NCI-H2227 treated with DMSO at 0.1 percent for 48 hours (cell line): ENCODE results near the gene RHEBL1.

ENCODE experiments used
- DNase-seq: peaks from one replicate; lab custom pipeline; 2025; lab: John Stamatoyannopoulos, UW

RHEBL1 gene

DNA sequence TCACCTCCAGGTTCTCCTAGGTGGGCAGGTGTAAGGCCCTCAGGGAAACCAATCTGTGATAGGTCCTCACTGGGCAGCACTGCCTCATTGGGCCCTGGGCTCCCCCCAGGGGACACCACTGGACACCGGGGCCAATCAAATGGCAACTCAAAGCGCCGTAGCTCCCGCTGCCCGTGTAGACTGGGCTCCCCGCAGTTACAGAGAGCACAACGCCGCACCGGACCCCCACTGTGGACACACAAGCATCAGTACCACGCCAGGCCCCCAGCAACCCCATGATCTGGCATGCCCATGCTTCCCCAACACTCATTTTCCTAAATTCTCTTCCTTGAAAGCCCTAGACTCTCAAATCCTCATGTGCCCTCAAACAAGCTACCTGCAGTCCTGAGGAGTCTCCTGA, 15.3 kb downstream of the RHEBL1 start:
- no peak for DNase-seq

DNA sequence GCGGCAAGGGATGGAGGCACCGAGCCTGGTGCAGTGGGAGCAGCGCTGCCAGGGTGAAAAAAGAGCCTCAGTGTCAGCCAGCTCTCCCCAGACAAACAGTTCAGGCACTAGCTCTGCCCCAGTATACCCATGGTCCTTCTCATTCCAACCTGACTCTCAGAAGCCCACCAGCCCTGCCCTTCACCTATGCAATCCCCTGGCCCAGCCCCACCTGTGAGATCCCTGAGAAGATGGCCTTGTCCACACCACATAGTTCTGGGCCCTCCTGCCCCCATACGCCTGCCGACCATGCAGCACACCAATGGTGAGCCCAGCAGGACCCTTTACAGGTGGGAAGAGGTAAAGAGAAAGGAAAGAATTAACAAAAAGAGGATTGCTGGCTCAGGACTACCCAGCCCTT, 15.7 kb downstream of the RHEBL1 start:
- no peak for DNase-seq

DNA sequence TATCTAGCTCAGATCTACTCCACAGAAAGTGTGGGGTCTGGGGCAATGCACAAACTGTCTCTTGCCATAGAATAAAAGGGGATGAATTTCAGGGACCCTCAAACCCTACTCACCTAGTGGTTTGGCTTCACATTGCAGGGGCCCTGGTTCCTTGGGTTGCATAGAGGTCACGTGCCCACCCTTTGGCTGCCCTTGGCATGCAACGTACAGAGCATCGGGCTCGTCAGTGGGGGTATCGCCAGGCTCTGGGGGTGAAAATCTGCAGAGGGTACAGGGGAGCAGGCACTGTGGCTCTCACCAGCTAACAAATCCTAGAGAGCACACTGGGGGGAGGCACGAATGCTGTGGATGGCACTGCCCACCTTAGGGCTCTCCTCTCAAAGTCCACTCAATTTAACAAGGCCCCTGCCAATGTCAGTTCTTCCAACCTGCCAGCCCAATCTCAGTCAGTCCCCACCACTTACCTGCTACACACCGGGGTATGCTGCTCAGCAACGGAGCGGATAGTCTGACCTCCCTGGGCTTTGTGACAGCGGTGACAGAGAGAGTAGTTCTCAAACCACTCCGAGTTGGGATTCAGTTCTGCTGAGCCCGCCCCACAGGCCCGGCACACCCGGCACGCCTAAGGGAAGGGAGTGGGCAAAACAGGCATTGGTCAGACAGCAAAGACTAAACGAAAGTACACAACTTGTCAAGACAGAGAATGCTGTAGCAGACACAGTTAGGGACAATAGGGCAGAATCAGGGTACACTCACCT, 17.1 kb downstream of the RHEBL1 start:
- DNase-seq: no peak

DNA sequence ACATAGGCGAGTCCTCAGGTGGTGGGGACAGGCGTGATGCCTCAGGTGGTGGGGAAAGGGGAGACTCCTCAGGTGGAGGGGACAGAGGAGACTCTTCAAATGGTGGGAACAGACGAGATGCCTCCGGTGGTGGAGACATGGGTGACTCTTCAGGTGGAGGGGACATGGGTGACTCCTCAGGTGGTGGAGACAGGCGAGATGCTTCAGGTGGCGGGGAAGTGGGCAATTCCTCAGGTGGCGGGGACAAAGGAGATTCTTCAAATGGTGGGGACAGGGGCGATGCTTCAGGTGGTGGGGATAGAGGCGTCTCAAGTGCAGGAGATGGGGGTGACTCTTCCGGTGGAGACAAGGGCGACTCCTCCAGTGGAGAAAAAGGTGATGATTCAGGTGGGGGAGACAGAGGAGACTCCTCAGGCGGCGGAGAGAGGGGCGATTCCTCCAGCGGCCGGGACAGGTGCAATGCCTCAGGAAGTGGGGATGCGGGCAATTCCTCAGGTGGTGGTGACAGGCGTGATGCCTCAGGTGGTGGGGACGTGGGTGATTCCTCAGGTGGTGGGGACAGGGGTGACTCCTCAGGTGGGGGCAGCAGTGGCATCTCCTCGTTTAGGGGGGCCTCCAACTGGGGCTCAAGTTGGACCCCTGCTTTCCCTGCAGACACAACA, 17.9 kb downstream of the RHEBL1 start:
- DNase-seq: no peak

DNA sequence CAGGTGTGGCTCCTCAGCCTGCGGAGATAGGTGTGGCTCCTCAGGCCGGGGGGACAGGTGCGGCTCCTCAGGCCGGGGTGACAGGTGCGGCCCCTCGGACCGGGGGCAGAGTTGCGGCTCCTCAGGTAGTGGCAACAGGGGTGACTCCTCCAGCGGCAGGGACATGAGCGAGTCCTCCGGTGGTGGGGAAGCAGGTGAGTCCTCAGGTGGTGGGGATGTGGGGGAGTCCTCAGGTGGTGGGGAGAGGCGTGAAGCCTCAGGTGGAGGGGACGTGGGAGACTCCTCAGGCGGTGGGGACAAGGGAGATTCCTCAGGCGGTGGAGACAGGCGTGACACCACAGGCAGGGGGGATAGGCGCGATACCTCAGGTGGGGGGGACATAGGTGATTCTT, 18.4 kb downstream of the RHEBL1 start:
- DNase-seq: no peak

DNA sequence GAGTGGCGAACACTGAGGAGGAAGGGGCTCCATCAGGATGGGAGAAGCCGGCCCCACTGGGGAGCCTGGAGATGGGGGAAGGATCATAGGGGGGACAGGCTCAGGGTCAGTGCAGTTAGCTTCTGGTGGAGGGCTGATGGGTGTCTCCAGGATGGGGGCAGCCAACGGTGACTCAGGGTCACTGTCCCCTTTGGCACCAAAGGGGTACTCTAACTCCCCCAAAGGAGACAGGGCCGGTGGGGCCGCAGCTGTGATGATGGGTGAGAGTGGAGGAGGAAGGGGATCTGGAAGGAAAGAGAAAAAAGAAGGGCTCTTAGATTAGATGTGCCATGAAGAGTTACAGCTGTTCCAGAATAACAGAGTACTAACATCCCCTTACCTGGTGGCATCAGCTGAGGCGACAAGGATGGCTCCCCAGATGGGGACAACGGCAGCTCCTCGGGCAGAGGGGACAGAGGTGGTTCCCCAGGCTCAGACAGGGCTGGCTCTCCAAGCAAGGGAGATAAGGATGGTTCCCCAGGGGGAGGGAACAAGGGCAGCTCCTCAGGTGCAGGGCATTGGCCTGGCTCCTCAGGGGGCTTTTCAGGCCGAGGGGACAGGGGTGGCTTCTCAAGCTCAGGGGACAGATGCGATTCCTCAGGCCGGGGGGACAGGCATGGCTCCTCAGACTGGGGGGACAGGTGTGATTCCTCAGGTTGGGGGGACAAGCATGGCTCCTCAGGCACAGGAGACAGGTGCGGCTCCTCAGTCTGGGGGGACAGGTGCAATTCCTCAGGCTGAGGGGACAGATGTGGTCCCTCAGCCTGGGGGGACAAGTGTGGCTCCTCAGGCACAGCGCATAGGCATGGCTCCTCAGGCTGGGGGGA, 19.0 kb downstream of the RHEBL1 start:
- no peak for DNase-seq

DNA sequence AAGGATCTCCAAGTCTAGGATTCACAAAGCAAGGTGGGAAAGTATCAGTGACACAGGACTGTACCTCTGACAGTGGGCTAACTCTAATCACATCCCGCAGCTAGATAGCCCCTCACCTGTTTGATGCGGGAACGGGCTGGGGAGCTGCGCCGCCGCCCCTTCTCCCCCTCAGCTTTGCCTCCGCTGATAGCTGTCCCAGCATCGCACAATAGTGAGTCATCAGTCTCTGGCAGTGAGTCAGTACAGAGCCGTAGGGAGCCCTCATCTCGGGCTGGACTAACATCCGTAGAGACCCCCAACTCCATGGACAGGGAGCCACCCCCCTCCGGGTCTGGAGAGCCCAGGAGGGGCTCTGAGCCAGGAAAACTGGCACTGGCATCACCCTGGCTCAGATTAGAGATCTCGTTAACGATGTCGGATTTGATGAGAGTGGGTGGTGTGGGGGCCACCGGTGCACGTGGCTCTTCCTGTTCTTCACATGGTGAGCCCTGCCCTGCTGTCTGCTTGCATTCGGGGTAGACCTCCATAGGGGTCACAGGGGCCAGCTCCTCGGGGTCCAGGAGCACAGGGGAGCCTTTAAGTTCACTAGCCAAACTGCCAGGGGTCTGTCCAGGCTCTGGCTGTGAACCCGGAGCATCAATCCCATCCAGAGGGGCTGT, 20.1 kb downstream of the RHEBL1 start:
- no peak for DNase-seq

DNA sequence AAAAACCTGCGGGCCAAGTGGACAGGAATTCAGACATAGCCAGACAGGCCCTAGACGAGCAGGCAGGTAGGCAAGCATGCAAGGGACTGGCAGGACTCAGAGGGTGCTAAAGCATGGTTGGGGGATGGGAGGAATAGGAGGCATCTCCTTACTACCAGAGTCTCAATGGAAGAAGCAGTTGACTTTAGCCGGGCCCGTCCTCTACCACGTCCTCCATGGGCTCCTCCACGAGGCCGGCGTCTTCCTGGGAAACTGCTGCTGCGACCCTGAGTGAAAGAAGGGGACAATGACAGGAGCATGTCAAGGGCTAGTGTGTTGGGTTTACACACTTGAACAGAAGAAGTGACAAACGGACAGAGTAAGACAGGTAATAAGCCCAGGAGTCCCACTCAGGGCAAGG, 20.8 kb downstream of the RHEBL1 start:
- DNase-seq: no peak

DNA sequence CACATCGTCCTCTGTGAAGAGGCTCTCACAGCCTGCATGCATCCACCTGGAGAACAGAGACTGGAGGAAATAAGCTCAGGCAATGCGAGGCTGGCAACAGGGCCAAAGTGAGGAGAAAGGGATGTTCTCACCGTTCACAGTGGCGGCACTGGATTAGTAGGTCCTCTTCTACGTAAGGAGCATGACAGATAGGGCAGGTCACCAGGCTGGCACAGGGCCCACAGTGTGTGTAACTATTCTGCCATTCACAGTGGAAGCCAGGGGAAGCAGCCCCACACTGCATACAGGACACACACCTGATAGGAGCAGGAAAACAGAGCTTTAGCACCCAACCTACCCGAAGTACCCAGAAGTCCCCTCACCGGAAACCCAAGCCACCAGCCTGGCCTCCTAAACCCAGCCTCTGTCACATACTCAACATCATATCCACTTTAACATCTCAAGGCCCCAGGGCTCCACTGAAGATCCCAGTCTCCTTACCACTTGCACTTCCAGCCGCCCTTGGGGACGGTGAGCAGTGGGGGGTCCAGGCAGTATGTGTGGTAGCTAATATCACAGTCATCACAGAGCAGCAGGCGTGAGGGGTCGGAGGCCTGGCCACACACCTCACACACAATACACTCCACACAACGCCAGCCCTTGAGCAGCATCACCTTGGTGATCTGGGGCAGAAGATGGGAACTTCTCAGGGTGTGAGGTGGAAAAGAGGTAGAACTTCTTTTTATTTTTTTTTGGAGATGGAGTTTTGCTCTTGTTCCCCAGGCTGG, 23.5 kb downstream of the RHEBL1 start:
- no peak for DNase-seq

DNA sequence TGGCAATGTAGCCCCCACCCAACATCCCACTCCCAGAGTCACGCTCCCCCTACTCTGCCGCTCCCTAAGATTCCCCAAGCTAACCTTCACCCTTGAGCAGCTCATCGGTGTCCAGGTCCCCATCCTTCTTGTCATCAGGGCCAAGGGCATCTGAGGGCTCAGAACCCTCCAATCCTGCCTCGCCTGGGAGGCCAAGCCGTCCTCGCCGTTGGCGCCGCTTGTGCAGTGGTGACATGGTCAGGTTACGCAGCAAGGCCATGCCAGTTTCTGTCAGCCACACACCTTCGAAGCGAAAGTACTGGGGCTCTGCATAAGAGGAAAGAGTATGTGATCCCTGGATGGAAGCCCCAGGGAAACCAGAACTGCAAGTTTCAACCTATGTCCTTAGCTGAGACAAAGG, 25.1 kb downstream of the RHEBL1 start:
- DNase-seq: no peak

DNA sequence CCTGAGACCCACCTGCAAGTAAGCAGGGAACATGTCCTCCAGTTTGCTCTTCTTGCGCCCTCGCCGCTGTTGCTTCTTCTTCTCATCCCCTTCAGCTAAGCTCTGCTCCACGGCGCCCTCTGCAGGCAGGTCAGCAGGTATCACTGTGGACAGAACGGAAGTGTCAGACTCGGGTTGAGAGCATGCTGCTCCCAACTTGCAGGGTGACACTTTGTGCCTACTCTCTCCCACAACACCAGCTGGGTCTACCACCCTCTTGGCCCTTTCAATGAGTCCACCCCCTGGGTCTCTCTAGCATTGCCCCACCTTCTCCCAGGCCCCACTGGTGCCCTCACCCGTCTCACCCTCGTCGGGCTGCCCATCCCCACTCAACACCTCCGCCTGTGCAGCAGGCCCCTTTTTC, 25.9 kb downstream of the RHEBL1 start:
- no peak for DNase-seq

DNA sequence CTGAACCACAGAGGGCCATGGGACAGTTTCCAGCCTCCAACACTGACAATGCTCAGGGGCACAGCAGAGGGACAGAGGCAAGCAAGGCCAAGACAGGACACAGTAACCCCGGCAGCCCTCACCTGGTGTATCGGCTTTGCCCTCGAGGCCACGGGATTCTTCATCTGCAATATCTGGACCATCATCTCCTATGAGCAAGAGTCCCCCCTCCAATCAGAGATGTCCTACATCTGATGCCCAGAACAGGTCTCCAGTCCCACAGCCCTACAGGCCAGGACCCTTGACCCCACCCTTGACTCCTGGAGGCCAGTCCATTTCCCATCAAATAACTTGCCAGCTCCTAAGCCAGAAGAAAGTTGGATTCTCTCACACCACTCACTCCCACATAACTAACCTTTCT, 26.5 kb downstream of the RHEBL1 start:
- DNase-seq: no peak

DNA sequence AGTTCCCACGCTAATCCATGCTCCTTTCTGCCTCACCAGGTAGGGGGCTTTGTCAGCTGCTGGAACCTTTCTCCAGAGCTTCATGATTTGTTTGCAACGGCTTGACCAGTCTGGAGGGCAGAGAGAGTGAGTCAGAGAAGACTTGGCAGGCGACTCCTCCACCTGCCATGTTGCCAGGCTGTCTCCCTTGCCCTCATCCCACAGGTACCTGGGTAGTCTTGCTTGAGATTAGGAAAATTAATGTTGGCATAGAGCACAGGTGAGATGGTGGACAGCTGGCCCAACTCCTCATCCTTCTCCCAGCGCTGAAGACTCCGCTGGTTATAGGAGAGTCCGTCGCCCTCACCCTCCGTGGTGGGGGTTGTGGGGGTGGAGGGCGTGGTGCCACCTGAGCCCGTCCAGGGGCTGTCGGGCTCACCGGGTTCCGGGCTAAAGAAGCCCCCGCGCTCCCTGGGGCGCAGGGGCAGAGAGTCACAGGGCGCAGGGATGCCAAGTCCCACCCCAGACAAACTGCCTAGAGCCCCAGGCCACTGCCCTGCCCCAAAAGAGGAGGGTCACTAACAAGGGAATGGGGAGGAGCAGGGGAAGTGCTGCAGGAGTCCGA, 27.8 kb downstream of the RHEBL1 start:
- no peak for DNase-seq

DNA sequence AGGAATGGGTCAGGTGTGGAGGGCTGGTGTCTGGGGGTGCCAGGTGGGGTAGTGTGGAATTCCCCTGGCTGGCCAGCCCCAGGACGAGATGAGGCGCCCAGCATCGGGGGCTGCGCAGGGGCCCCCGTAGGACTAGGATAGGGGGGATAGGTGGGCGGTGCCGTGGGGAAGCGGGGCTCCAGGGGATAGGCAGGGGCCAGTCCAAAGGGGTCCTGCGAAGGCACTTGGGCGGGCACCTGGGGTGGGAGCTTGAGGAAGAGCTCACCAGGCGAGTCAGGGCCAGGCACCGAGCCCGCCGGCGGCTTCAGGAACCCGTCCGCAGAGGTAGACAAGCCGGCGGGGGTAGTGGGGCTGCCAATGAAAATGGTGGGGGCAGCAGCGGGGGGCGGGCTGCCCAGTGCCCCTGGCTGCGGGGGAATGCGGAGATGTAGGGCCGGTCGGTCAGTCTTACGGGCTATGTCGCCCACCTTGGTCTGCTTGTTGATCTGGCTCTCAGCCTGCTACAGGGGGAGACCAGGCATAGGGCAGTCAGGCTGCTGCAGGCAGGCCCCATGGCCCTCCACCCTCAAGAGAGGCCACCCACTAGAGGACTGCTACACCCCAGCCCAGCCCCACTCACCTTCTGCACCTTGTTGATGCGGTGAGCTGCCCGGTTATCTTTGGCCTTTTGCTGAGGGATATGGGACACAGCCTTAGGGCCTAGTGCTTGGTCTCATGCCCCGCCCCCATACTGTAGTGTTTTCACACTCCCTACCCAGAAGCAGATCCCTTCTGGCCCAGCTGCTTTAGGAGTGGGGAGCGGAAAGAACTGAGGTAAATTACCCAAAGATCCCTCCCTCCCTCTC, 28.5 kb downstream of the RHEBL1 start:
- DNase-seq: no peak

DNA sequence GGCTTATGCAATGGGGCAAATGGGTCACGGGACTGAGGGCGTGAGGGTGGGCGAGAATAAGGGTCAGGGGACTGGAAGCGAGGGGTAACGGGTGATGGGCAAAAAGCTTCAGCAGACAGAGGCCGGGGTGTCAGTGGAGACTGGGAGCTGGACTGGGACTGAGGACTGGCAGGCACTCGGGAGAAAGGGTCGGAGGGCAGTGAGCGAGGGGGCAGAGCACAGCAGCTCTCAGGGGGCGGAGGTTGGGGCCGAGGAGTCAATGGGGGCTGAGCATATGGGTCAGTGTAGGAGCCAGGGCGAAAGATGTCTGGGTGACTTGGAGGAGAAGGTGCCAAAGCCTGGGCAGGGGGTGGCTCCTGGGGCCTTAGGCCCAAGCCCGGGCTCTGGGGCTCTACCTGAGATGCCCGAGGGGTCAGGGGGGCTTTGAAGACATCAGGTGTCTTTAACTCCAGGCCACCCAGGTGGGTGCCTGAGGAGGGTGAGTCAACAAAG, 29.4 kb downstream of the RHEBL1 start:
- no peak for DNase-seq

DNA sequence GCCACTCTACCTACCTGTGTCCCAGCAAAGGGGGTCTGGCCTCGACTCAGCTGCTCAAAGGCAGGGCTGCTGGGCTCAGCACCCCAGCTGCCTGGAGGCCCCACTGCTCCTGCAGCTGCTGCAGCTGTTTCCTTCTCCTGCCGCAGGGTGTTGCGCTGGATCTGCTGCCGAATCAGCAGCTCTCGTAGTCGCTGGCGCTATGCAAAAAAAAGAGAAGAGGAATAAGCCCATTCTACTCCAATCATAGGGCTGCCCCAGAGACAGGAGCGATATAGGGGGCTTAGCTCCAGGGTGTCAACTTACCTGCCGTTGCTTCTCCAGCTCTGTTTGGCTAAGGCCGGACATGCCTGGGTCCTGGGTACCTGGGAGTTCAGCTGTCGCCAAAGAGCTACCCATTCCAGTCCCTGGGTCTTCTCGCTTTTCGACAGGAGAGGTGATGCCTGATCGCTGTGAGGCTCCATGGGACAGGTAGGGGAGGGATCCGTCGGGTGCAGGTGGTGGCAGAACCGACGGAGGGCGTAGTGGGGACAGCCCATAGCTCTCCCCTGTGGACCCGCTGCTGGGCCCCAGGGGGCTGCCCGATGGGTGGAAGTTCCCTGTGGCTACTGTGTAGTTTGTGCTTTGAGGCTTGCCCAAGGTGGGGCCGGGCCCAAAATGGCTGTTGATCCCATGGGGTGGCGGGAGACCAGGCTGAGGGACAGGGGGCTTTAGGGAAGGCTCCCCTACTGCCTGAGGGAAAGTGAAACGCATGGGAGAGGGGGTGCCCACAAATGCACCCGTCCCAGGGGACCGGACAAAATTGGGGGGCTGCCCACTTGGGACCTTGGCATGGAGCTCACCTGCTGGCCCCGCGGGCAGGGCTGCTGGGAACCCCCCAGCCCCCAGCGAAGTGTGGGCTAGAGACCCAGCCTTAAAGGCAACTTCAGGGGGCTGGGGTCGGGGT, 30.1 kb downstream of the RHEBL1 start:
- no peak for DNase-seq

DNA sequence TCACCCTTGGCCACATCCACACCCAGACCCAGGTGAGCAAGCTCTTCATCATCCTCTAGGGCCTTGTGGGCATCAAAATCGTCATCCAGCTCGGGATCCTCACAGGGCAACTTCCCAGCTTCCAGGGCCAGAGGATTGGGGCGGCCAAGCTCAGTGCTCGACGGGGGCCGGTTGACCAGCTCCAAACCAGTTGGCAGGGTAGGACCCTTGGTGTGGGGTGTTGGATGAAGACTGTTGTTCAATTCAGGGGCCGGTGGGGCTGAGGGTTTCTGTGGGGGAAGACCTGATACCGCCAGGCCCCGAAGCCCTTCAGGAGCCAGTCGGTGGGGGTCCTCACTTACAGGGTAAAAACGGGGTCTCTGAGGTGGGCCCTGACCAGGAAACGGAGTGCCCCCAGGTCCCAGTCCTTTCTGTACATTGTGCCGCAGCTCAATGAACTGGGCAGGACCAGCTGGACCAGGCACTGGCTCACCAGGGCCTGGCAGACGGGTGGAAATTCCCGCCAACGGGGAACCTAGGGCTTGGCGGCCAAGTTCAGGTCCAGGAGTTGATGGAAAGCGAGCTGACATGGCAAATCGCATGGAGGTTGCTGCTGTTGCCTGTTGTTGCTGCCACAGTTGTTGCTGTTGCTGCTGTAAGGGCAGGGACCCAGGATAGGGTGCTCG, 31.4 kb downstream of the RHEBL1 start:
- DNase-seq: no peak

DNA sequence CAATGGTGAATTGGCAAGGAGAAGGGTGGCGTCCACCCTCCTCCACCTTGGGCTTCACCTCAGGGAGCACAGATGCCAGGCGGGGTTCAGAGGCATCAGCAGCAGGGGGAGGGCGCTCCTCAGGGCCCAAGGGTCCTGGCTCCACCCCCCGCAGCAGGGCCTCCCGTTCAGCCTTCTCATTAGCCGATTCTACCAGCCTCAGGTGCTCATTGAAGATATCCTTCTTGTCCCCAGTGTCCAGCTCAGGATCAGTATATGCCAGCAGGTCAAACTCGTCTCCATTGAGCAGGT, 31.9 kb downstream of the RHEBL1 start:
- DNase-seq: no peak
